ENCODE measurements around the gene HLA-A. TPM values are rescaled to one million over a fixed set of nuclear protein-coding genes. Genes with fewer than 3 reads are reported as not detected.
A peak's percentile ranks its signal among the peaks of the same experiment; 100 is the strongest.

The HLA-A gene
- total and polyA plus RNA-seq, 2 of the 13 experiments (the other 11 are each of a cell fraction or from before 2014, with no cell fraction given) = 345 to 527 TPM

DNA sequence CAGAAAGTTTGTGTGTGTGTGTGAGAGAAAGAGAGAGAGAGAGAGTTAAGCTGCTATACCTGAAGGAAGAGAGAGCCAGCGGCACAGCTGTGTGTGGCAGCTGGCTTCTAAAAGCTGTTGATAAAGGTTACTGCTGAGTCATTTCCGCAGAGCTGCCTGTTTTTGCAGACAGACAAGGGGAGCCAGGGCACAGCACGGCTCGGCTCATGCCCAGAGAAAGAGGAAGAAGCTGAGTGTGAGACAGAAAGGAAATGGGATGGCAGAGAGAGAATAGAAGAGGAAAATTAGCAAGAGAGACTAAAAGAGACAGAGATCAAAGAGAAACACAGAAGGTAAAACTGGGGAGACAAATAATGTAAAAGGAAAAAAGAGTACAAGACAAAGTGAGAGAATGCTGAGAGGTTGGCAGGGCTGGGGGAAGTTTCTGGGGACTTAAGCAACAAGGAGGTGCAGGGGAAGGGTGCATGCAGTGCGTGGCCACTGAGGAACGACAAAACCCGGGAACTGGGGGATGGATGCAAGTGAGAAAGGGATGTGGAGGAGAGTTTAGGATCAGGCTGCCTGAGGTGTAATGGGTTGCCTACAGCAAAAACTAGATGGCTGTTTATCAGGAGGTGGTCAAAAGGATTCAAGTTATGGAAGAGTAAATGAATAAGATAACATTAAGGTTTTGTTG lies 22.7 kb downstream of the HLA-A start (continued):
- TF ChIP-seq PAF1 (CRISPR knock-in tag; IDR thresholded peaks at IDR 0.05) = no peak
- TF ChIP-seq, protein P1, sequence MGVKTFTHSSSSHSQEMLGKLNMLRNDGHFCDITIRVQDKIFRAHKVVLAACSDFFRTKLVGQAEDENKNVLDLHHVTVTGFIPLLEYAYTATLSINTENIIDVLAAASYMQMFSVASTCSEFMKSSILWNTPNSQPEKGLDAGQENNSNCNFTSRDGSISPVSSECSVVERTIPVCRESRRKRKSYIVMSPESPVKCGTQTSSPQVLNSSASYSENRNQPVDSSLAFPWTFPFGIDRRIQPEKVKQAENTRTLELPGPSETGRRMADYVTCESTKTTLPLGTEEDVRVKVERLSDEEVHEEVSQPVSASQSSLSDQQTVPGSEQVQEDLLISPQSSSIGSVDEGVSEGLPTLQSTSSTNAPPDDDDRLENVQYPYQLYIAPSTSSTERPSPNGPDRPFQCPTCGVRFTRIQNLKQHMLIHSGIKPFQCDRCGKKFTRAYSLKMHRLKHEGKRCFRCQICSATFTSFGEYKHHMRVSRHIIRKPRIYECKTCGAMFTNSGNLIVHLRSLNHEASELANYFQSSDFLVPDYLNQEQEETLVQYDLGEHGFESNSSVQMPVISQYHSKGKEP (CRISPR knock-in tag; IDR thresholded peaks at IDR 0.05) = no peak
- TF ChIP-seq, protein P2, sequence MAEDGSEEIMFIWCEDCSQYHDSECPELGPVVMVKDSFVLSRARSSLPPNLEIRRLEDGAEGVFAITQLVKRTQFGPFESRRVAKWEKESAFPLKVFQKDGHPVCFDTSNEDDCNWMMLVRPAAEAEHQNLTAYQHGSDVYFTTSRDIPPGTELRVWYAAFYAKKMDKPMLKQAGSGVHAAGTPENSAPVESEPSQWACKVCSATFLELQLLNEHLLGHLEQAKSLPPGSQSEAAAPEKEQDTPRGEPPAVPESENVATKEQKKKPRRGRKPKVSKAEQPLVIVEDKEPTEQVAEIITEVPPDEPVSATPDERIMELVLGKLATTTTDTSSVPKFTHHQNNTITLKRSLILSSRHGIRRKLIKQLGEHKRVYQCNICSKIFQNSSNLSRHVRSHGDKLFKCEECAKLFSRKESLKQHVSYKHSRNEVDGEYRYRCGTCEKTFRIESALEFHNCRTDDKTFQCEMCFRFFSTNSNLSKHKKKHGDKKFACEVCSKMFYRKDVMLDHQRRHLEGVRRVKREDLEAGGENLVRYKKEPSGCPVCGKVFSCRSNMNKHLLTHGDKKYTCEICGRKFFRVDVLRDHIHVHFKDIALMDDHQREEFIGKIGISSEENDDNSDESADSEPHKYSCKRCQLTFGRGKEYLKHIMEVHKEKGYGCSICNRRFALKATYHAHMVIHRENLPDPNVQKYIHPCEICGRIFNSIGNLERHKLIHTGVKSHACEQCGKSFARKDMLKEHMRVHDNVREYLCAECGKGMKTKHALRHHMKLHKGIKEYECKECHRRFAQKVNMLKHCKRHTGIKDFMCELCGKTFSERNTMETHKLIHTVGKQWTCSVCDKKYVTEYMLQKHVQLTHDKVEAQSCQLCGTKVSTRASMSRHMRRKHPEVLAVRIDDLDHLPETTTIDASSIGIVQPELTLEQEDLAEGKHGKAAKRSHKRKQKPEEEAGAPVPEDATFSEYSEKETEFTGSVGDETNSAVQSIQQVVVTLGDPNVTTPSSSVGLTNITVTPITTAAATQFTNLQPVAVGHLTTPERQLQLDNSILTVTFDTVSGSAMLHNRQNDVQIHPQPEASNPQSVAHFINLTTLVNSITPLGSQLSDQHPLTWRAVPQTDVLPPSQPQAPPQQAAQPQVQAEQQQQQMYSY (CRISPR knock-in tag; IDR thresholded peaks at IDR 0.05) = 0 out of 2 replicates have a peak, but pooled peaks have one; percentile 33
- no peak for TF ChIP-seq ZNF333 (CRISPR knock-in tag; IDR thresholded peaks at IDR 0.05; ENCODE audit: borderline replicate concordance)
- TF ChIP-seq, protein P3, sequence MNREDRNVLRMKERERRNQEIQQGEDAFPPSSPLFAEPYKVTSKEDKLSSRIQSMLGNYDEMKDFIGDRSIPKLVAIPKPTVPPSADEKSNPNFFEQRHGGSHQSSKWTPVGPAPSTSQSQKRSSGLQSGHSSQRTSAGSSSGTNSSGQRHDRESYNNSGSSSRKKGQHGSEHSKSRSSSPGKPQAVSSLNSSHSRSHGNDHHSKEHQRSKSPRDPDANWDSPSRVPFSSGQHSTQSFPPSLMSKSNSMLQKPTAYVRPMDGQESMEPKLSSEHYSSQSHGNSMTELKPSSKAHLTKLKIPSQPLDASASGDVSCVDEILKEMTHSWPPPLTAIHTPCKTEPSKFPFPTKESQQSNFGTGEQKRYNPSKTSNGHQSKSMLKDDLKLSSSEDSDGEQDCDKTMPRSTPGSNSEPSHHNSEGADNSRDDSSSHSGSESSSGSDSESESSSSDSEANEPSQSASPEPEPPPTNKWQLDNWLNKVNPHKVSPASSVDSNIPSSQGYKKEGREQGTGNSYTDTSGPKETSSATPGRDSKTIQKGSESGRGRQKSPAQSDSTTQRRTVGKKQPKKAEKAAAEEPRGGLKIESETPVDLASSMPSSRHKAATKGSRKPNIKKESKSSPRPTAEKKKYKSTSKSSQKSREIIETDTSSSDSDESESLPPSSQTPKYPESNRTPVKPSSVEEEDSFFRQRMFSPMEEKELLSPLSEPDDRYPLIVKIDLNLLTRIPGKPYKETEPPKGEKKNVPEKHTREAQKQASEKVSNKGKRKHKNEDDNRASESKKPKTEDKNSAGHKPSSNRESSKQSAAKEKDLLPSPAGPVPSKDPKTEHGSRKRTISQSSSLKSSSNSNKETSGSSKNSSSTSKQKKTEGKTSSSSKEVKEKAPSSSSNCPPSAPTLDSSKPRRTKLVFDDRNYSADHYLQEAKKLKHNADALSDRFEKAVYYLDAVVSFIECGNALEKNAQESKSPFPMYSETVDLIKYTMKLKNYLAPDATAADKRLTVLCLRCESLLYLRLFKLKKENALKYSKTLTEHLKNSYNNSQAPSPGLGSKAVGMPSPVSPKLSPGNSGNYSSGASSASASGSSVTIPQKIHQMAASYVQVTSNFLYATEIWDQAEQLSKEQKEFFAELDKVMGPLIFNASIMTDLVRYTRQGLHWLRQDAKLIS (CRISPR knock-in tag; IDR thresholded peaks at IDR 0.05) = peak; percentile 92
- TF ChIP-seq, protein P4, sequence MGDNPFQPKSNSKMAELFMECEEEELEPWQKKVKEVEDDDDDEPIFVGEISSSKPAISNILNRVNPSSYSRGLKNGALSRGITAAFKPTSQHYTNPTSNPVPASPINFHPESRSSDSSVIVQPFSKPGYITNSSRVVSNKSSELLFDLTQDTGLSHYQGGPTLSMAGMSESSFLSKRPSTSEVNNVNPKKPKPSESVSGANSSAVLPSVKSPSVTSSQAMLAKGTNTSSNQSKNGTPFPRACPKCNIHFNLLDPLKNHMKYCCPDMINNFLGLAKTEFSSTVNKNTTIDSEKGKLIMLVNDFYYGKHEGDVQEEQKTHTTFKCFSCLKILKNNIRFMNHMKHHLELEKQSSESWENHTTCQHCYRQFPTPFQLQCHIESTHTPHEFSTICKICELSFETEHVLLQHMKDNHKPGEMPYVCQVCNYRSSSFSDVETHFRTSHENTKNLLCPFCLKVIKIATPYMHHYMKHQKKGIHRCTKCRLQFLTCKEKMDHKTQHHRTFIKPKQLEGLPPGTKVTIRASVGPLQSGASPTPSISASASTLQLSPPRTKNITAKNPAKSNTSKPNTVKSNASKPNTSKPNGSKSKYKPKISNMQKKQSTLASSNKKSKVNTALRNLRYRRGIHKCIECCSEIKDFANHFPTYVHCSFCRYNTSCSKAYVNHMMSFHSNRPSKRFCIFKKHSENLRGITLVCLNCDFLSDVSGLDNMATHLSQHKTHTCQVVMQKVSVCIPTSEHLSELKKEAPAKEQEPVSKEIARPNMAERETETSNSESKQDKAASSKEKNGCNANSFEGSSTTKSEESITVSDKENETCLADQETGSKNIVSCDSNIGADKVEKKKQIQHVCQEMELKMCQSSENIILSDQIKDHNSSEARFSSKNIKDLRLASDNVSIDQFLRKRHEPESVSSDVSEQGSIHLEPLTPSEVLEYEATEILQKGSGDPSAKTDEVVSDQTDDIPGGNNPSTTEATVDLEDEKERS (CRISPR knock-in tag; IDR thresholded peaks at IDR 0.05) = 0 out of 2 replicates have a peak, but pooled peaks have one; percentile 41
- no peak for TF ChIP-seq KLF13 (CRISPR knock-in tag; IDR thresholded peaks at IDR 0.05)
- TF ChIP-seq FOXJ3 (CRISPR knock-in tag; IDR thresholded peaks at IDR 0.05; ENCODE audit: borderline replicate concordance) = peak; percentile 53; the same call in 1 of the 2 replicates
- TF ChIP-seq PCBP1 (IDR thresholded peaks at IDR 0.05; ENCODE audit: borderline replicate concordance, low read depth, low read length) = no peak
- no peak for TF ChIP-seq ZNF160 (CRISPR knock-in tag; IDR thresholded peaks at IDR 0.05)
- TF ChIP-seq, protein P5, sequence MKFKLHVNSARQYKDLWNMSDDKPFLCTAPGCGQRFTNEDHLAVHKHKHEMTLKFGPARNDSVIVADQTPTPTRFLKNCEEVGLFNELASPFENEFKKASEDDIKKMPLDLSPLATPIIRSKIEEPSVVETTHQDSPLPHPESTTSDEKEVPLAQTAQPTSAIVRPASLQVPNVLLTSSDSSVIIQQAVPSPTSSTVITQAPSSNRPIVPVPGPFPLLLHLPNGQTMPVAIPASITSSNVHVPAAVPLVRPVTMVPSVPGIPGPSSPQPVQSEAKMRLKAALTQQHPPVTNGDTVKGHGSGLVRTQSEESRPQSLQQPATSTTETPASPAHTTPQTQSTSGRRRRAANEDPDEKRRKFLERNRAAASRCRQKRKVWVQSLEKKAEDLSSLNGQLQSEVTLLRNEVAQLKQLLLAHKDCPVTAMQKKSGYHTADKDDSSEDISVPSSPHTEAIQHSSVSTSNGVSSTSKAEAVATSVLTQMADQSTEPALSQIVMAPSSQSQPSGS (CRISPR knock-in tag; IDR thresholded peaks at IDR 0.05) = peak; percentile 77; the same call in 1 of the 2 replicates
- no peak for TF ChIP-seq ADNP (CRISPR knock-in tag; IDR thresholded peaks at IDR 0.05)
- no peak for TF ChIP-seq IRX3 (CRISPR knock-in tag; IDR thresholded peaks at IDR 0.05; ENCODE audit: borderline replicate concordance, low read depth)
- no peak for TF ChIP-seq IKZF1 (IDR thresholded peaks at IDR 0.05)
- no peak for TF ChIP-seq SALL2 (CRISPR knock-in tag; IDR thresholded peaks at IDR 0.05)

Data from HepG2 (cell line).